Lower leg skin (tissue), 3 donors: Measurements from ENCODE around the gene MS4A2.

ENCODE experiments used
- POLR2A ChIP-seq, 2 donors: fragments of 450-650 bp; IDR thresholded peaks; one replicate each; pipeline ENCODE4 v1.6.1; 2016 to 2017; ENCODE audit warnings: antibody characterized with exemption in 2 of 2, mild to moderate bottlenecking in 1 of 2, moderate library complexity in 1 of 2
- TF ChIP-seq, protein P1 (sequence below), 3 donors: fragments of 450-650 bp; IDR thresholded peaks; one replicate each; pipeline ENCODE4 v1.5.1; 2016; ENCODE audit warnings: antibody characterized with exemption in 3 of 3, mild to moderate bottlenecking in 3 of 3, moderate library complexity in 2 of 3

DNA sequence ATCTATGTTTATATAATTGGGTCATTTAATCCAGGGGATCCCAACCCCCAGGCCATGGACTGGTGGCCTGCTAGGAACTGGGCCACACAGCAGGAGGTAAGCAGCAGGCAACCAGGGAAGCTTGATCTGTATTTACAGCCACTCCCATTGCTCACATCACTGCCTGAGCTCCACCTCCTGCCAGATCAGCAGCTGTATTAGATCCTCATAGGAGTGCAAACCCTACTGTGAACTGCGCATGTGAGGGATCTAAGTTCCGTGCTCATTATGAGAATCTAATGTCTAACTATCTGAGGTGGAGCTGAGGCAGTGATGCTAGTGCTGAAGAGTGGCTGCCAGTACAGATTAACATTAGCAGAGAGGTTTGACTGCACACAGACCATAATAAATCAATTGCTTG lies 32.8 kb downstream of the MS4A2 start:
- no peak for TF ChIP-seq POLR2A (IDR thresholded peaks at IDR 0.05)
- TF ChIP-seq, protein P1, sequence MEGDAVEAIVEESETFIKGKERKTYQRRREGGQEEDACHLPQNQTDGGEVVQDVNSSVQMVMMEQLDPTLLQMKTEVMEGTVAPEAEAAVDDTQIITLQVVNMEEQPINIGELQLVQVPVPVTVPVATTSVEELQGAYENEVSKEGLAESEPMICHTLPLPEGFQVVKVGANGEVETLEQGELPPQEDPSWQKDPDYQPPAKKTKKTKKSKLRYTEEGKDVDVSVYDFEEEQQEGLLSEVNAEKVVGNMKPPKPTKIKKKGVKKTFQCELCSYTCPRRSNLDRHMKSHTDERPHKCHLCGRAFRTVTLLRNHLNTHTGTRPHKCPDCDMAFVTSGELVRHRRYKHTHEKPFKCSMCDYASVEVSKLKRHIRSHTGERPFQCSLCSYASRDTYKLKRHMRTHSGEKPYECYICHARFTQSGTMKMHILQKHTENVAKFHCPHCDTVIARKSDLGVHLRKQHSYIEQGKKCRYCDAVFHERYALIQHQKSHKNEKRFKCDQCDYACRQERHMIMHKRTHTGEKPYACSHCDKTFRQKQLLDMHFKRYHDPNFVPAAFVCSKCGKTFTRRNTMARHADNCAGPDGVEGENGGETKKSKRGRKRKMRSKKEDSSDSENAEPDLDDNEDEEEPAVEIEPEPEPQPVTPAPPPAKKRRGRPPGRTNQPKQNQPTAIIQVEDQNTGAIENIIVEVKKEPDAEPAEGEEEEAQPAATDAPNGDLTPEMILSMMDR (IDR thresholded peaks at IDR 0.05), result no peak
